ENCODE data around the gene SHH.

DNA sequence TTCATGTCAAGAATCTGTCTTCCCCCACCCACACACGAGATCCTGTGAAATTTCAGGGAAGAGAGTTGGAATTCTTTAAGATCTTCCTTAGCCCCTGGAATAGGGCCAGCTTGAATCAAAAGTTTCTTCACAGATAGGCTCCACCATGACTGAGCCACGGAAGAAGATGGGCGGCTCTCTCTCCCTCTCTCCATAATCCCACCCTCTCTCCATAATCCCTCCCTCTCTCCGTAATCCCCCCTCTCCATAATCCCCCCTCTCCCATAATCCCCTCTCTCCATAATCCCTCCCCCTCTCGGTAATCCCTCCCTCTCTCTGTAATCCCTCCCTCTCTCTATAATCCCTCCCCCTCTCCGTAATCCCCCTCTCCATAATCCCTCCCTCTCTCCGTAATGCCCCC, 20.4 kb downstream of the SHH start:
- TF ChIP-seq CTCF (IDR thresholded peaks at IDR 0.05) (no peak), POLR2AphosphoS5 (IDR thresholded peaks at IDR 0.05) (no peak)

All from prostate gland (tissue), 2 donors.